Activated B cell treated with CpG ODN at 0.5 μM for 24 hours (primary cell): ENCODE data around the gene CSMD2. TPM values are rescaled to one million over a fixed set of nuclear protein-coding genes. Genes with fewer than 3 reads are reported as not detected.

Source experiments
- ATAC-seq: fragments of 200-7000 bp; cut with Tn5 transposase; one replicate; pipeline ENCODE4 v1.10.0; 2021; ENCODE audit warnings: low read depth, mild to moderate bottlenecking, moderate library complexity
- CTCF ChIA-PET: fragments of 350-600 bp; sonication (Branson Sonifier 250); formaldehyde crosslinking; loops from one replicate; lab custom pipeline; 2021; ENCODE audit warnings: antibody characterized with exemption; lab: Charles Lee
- POLR2A ChIA-PET: fragments of 350-600 bp; sonication (Branson Sonifier 250); formaldehyde crosslinking; loops from one replicate; lab custom pipeline; 2021; ENCODE audit warnings: antibody characterized with exemption; lab: Charles Lee
- DNase-seq: peaks from one replicate; pipeline ENCODE4 v3.0.0; 2022
- H3K27ac Mint-ChIP-seq: one replicate; pipeline ENCODE4 v1.8.0; 2020; ENCODE audit warnings: mixed read lengths
- H3K27me3 Mint-ChIP-seq: one replicate; pipeline ENCODE4 v1.8.0; 2021; ENCODE audit warnings: mixed read lengths
- H3K36me3 Mint-ChIP-seq: one replicate; pipeline ENCODE4 v1.8.0; 2021; ENCODE audit warnings: low read depth, mixed read lengths
- H3K4me1 Mint-ChIP-seq: one replicate; pipeline ENCODE4 v1.8.0; 2021; ENCODE audit warnings: mixed read lengths
- H3K4me3 Mint-ChIP-seq: one replicate; pipeline ENCODE4 v1.8.0; 2020; ENCODE audit warnings: mild to moderate bottlenecking, mixed read lengths
- H3K9me3 Mint-ChIP-seq: one replicate; pipeline ENCODE4 v1.8.0; 2020; ENCODE audit warnings: mixed read lengths
- CTCF ChIP-seq: fragments of 200-600 bp; IDR thresholded peaks from one replicate; pipeline ENCODE4 v1.8.0; 2022; ENCODE audit warnings: antibody characterized with exemption, mild to moderate bottlenecking
- intact Hi-C: fragments of 100-400 bp; cut with micrococcal nuclease; formaldehyde crosslinking; loops from one replicate; pipeline ENCODE4 v1.15.1; 2024
- total RNA-seq: library from RNA; stranded (reverse); gene quantifications from 2 replicates; pipeline ENCODE4 v1.2.3, GENCODE V29; 2022

The CSMD2 gene
- total RNA-seq, 1 donor from 2014 or later: not detected

GRCh38 chr1:34178072-34178471 is 13.0 kb upstream of the CSMD2 start:
- no peak for TF ChIP-seq CTCF
- ChIA-PET POLR2A (no interaction called here), CTCF (no interaction called here)
- Mint-ChIP-seq H3K36me3 (no peaks in the 10 kb centered on the region), H3K9me3 (no peaks in the 10 kb centered on the region), H3K27ac (no peak overlapping the region), H3K4me3 (no peak overlapping the region), H3K4me1 (no peaks in the 10 kb centered on the region), H3K27me3 (peaks cover 28% of the 10 kb centered on the region)
- ATAC-seq (no peak), DNase-seq (no peak)
- intact Hi-C loops: no loop called here

GRCh38 chr1:34176830-34177603 is 12.0 kb upstream of the CSMD2 start, which contains the start of gene C1orf94:
TSS of gene C1orf94 (plus strand) at chr1:34176907. CDS start at chr1:34177790, 883 bp downstream.
- ChIA-PET POLR2A (no interaction called here), CTCF (no interaction called here)
- TF ChIP-seq CTCF: no peak
- intact Hi-C loops: no loop called here
- Mint-ChIP-seq H3K4me3 (no peak within 1 kb of the TSS), H3K9me3 (no peaks in the 10 kb centered on the region), H3K27me3 (peaks cover 28% of the 10 kb centered on the region), H3K36me3 (no peaks in the 10 kb centered on the region), H3K4me1 (no peaks in the 10 kb centered on the region), H3K27ac (no peak within 1 kb of the TSS)
- DNase-seq (no peak), ATAC-seq (no peak)

- no peak for ATAC-seq
- H3K4me3 Mint-ChIP-seq: no peak overlapping the region
- ChIA-PET POLR2A (no interaction called here), CTCF (no interaction called here)
- no peak for TF ChIP-seq CTCF
- no peaks in the 10 kb centered on the region for H3K4me1 Mint-ChIP-seq
- H3K36me3 Mint-ChIP-seq: no peaks in the 10 kb centered on the region
- peaks cover 35% of the 10 kb centered on the region for H3K27me3 Mint-ChIP-seq
- no peak overlapping the region for H3K27ac Mint-ChIP-seq
- intact Hi-C loops: no loop called here
- no peaks in the 10 kb centered on the region for H3K9me3 Mint-ChIP-seq
- DNase-seq: no peak
Observed at GRCh38 chr1:34175744-34176143, 10.7 kb upstream of the CSMD2 start.

- ATAC-seq (no peak), DNase-seq (no peak)
- ChIA-PET POLR2A (no interaction called here), CTCF (no interaction called here)
- no peak for TF ChIP-seq CTCF
- H3K4me1 Mint-ChIP-seq: peaks cover 16% of the 10 kb centered on the region
- no peak overlapping the region for H3K27ac Mint-ChIP-seq
- no peaks in the 10 kb centered on the region for H3K9me3 Mint-ChIP-seq
- peaks cover 51% of the 10 kb centered on the region for H3K27me3 Mint-ChIP-seq
- H3K4me3 Mint-ChIP-seq: no peak overlapping the region
- no peaks in the 10 kb centered on the region for H3K36me3 Mint-ChIP-seq
- intact Hi-C loops: no loop called here
Observed at GRCh38 chr1:34167389-34167788, 2.4 kb upstream of the CSMD2 start.

GRCh38 chr1:34166625-34167361 is 1.8 kb upstream of the CSMD2 start:
- intact Hi-C loops: no loop called here
- CTCF ChIA-PET: no interaction called here
- DNase-seq (no peak), ATAC-seq (no peak)
- Mint-ChIP-seq H3K27me3 (peaks cover 56% of the 10 kb centered on the region), H3K27ac (no peak overlapping the region), H3K36me3 (no peaks in the 10 kb centered on the region), H3K4me3 (no peak overlapping the region), H3K4me1 (peaks cover 16% of the 10 kb centered on the region), H3K9me3 (no peaks in the 10 kb centered on the region)
- POLR2A ChIA-PET: no interaction called here
- no peak for TF ChIP-seq CTCF
